PFSK-1 (cell line): Measurements from ENCODE around the gene MBTPS1.

Experiments used
- FOXP2 ChIP-seq: optimal IDR thresholded peaks from 2 replicates; pipeline ENCODE3; 2011; ENCODE audit warnings: borderline replicate concordance, control low read depth, inconsistent platforms; ENCODE audit not compliant: insufficient read depth; ENCODE audit errors: extremely low read length, extremely low read depth
- POLR2AphosphoS5 ChIP-seq: IDR thresholded peaks from 2 replicates; pipeline ENCODE4 v1.6.1; 2012; ENCODE audit warnings: low read depth, mild to moderate bottlenecking, control low read depth, low read length, moderate library complexity
- SIN3A ChIP-seq: IDR thresholded peaks from 2 replicates; pipeline ENCODE4 v1.6.1; 2012; ENCODE audit warnings: mild to moderate bottlenecking, low read length, moderate library complexity, borderline replicate concordance; ENCODE audit not compliant: insufficient read depth
- TAF1 ChIP-seq: IDR thresholded peaks from 2 replicates; pipeline ENCODE4 v1.6.1; 2012; ENCODE audit warnings: low read length, control low read depth, borderline replicate concordance; ENCODE audit not compliant: insufficient read depth
- TF ChIP-seq, protein P1 (sequence below), 2 experiments: IDR thresholded peaks; 2 replicates each; pipeline versions ENCODE4 v1.6.1 to v1.8.0; 2011 to 2012; ENCODE audit warnings: low read depth in 2 of 2, low read length in 2 of 2, control low read depth in 1 of 2, inconsistent platforms in 1 of 2, mild to moderate bottlenecking in 1 of 2, moderate library complexity in 1 of 2; ENCODE audit not compliant: insufficient read depth in 1 of 2

MBTPS1 gene

DNA sequence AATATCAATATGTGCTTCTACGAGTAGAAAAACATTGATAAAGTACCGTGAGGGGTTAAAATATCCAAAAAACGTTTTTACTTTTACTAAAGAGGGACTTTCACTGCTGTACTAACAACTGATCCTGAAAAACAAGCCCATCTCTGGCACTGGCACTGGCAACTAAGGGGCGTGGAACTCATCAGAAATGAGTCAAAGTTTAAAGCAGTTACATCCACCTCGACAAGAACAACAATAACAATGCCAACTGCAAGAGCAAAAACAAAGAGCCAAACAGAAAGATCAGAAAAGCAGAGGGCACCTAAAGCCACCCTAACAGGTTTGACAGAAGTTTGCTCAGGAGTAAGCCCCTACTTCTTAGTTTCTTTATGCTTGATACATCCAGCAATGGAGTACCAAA, 13.1 kb downstream of the MBTPS1 start:
- TF ChIP-seq POLR2AphosphoS5 (no peak), SIN3A (no peak)

DNA sequence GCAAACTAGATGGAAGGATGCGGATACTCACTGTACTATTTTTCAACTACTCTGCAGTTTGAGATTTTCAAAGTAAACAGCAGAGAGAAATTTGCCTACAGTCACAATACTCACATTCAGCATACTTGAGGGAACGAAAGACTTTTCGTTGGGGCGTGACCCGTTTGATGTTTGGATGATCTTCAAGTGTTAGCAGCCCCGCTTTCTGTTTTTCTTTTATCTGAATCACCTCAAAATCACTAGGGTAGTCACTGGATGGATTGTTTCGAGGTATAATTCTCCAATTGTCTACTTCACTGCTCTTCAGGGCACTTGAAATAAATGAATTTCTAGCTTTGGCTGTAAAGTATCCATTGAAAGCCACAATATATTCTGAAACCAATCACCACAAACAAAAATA, 17.8 kb downstream of the MBTPS1 start:
- TF ChIP-seq FOXP2: no peak
- TF ChIP-seq SIN3A: no peak
- TF ChIP-seq POLR2AphosphoS5: no peak
- TF ChIP-seq, protein P1, sequence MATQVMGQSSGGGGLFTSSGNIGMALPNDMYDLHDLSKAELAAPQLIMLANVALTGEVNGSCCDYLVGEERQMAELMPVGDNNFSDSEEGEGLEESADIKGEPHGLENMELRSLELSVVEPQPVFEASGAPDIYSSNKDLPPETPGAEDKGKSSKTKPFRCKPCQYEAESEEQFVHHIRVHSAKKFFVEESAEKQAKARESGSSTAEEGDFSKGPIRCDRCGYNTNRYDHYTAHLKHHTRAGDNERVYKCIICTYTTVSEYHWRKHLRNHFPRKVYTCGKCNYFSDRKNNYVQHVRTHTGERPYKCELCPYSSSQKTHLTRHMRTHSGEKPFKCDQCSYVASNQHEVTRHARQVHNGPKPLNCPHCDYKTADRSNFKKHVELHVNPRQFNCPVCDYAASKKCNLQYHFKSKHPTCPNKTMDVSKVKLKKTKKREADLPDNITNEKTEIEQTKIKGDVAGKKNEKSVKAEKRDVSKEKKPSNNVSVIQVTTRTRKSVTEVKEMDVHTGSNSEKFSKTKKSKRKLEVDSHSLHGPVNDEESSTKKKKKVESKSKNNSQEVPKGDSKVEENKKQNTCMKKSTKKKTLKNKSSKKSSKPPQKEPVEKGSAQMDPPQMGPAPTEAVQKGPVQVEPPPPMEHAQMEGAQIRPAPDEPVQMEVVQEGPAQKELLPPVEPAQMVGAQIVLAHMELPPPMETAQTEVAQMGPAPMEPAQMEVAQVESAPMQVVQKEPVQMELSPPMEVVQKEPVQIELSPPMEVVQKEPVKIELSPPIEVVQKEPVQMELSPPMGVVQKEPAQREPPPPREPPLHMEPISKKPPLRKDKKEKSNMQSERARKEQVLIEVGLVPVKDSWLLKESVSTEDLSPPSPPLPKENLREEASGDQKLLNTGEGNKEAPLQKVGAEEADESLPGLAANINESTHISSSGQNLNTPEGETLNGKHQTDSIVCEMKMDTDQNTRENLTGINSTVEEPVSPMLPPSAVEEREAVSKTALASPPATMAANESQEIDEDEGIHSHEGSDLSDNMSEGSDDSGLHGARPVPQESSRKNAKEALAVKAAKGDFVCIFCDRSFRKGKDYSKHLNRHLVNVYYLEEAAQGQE (IDR thresholded peaks at IDR 0.05; ENCODE audit: insufficient read depth in 1 of 2, low read depth in 2 of 2, low read length in 2 of 2): no peak

GRCh38 chr16:84096447-84097005, 20.2 kb downstream of the MBTPS1 start:
- TF ChIP-seq, protein P1 (IDR thresholded peaks at IDR 0.05; ENCODE audit: insufficient read depth in 1 of 2, low read depth in 2 of 2, low read length in 2 of 2): no peak
- no peak for TF ChIP-seq SIN3A
- no peak for TF ChIP-seq TAF1
- TF ChIP-seq POLR2AphosphoS5: no peak
- TF ChIP-seq FOXP2: no peak

- TF ChIP-seq SIN3A (no peak), FOXP2 (no peak), TAF1 (no peak), POLR2AphosphoS5 (no peak)
- TF ChIP-seq, protein P1 (IDR thresholded peaks at IDR 0.05; ENCODE audit: insufficient read depth in 1 of 2, low read depth in 2 of 2, low read length in 2 of 2): no peak
These were observed 21.3 kb downstream of the MBTPS1 start for GRCh38 chr16:84095466-84095865.

- TF ChIP-seq FOXP2 (no peak), SIN3A (no peak), POLR2AphosphoS5 (no peak), TAF1 (no peak)
- TF ChIP-seq, protein P1 (IDR thresholded peaks at IDR 0.05; ENCODE audit: insufficient read depth in 1 of 2, low read depth in 2 of 2, low read length in 2 of 2): no peak
These were observed 22.9 kb downstream of the MBTPS1 start for GRCh38 chr16:84093879-84094270.
